Erythroblast (primary cell): ENCODE data around the gene S1PR5.

ENCODE experiments used
- GATA1 ChIP-seq: IDR thresholded peaks from 2 replicates; pipeline ENCODE4 v1.6.1; 2011; ENCODE audit warnings: low read depth, mild to moderate bottlenecking, control low read depth, low read length, moderate library complexity
- POLR2A ChIP-seq: IDR thresholded peaks from 2 replicates; pipeline ENCODE4 v1.6.1; 2011; ENCODE audit warnings: mild to moderate bottlenecking, low read length

GRCh38 chr19:10499550-10500246, 17.5 kb downstream of the S1PR5 start:
- no peak for TF ChIP-seq POLR2A
- TF ChIP-seq GATA1, result no peak
